Sigmoid colon (tissue), 7 donors: Measurements from ENCODE around the gene EVC. TPM values are rescaled to one million over a fixed set of nuclear protein-coding genes. Genes with fewer than 3 reads are reported as not detected.

Experiments used
- DNase-seq: peaks from one replicate; pipeline ENCODE4 v3.0.0-alpha.2; 2019
- H3K27ac ChIP-seq, 4 donors: fragments of 200-600 bp; sonication (generic); one replicate each; pipeline ENCODE4 v1.5.1; 2016 to 2019; ENCODE audit warnings: mild to moderate bottlenecking in 1 of 4
- H3K27me3 ChIP-seq, 3 donors: fragments of 200-600 bp; sonication (generic); one replicate each; pipeline ENCODE4 v1.5.1; 2019; ENCODE audit warnings: mild to moderate bottlenecking in 1 of 3
- H3K36me3 ChIP-seq, 4 donors: fragments of 200-600 bp; sonication (generic); one replicate each; pipeline ENCODE4 v1.5.1; 2016 to 2019
- H3K4me1 ChIP-seq, 4 donors: fragments of 200-600 bp; sonication (generic); one replicate each; pipeline ENCODE4 v1.5.1; 2017 to 2019
- H3K4me3 ChIP-seq, 4 donors: fragments of 200-600 bp; sonication (generic); one replicate each; pipeline ENCODE4 v1.5.1; 2017 to 2019; ENCODE audit warnings: mild to moderate bottlenecking in 2 of 4, moderate library complexity in 1 of 4
- H3K9me3 ChIP-seq, 4 donors: fragments of 200-600 bp in 3 of 4; sonication (generic) in 3 of 4; one replicate each; pipeline versions ENCODE4 v1.5.1 to v1.6.1; 2013 to 2019
- EP300 ChIP-seq, 4 donors: sonication (generic); formaldehyde crosslinking; IDR thresholded peaks; one replicate each; pipeline ENCODE4 v1.6.1; 2017; ENCODE audit warnings: antibody characterized with exemption in 4 of 4
- POLR2A ChIP-seq, 2 donors: fragments of 450-650 bp; IDR thresholded peaks; one replicate each; pipeline ENCODE4 v1.6.1; 2016; ENCODE audit warnings: antibody characterized with exemption in 2 of 2, mild to moderate bottlenecking in 2 of 2, moderate library complexity in 2 of 2
- POLR2AphosphoS5 ChIP-seq, 4 donors: sonication (generic); formaldehyde crosslinking; IDR thresholded peaks; one replicate each; pipeline ENCODE4 v1.6.1; 2017; ENCODE audit warnings: antibody characterized with exemption in 4 of 4
- WGBS, 2 donors: extraction: QIAGEN DNeasy Blood & Tissue Kit; methylation state at CpG; one replicate each; pipeline ENCODE4 v1.1.7; 2013; 5-methylcytosine and 5-hydroxymethylcytosine counted together
- intact Hi-C: fragments of 100-400 bp; cut with DNase I; formaldehyde crosslinking; loops from one replicate; pipeline ENCODE4 v1.15.1; 2023
- polyA plus RNA-seq, 3 donors: library from polyadenylated mRNA; stranded (reverse); fragments of 200-250 nt; gene quantifications; one replicate each; pipeline ENCODE4 v1.2.3, GENCODE V29; 2013
- total RNA-seq, 4 donors: library from RNA; depleted of rRNA; stranded (reverse); fragments of >200 nt; gene quantifications; one replicate each; pipeline ENCODE4 v1.1.0, GENCODE V29; 2016
- TF ChIP-seq, protein P1 (sequence below), 4 experiments: fragments of 450-650 bp in 3 of 4; fragments of 200-600 bp in 1 of 4; IDR thresholded peaks; one replicate each; pipeline ENCODE4 v1.5.1; 2016 to 2019; ENCODE audit warnings: antibody characterized with exemption in 4 of 4, mild to moderate bottlenecking in 3 of 4, moderate library complexity in 2 of 4
- donor health status: healthy with polysubstance abuse.
- donor health status: Bipolar disorder and iron deficiency.
- donor health status: healthy.

Gene EVC
- total and polyA plus RNA-seq, 7 donors: 0.46 to 35.2 (median 15.6) TPM

DNA sequence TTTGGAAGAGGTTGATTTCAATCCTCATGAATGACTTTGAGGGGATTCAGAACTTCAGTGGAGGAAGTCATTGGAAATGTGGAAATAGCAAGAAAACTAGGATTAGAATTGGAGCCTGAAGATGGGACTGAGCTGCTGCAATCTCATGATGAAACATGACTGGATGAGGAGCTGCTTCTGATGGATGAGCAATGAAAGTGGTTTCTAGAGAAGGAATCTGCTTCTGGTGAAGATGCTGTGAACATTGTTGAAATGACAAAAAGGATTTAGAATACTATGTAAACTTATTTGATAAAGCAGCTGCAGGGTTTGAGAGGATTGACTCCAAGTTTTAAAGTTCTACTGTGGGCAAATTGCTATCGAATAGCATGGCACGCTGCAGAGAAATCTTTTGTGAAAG, 27.1 kb downstream of the EVC start:
- Histone ChIP-seq H3K36me3 (peaks cover 4 to 60% (median 20%) of the 10 kb centered on the region in 4 donors), H3K9me3 (no peaks in the 10 kb centered on the region), H3K4me3 (no peak overlapping the region), H3K27ac (no peak overlapping the region), H3K27me3 (no peaks in the 10 kb centered on the region), H3K4me1 (no peaks in the 10 kb centered on the region)
- intact Hi-C loops: no loop called here
- no peak for DNase-seq
- TF ChIP-seq POLR2AphosphoS5 (IDR thresholded peaks at IDR 0.05) (no peak), POLR2A (IDR thresholded peaks at IDR 0.05) (no peak), EP300 (IDR thresholded peaks at IDR 0.05) (no peak)
- TF ChIP-seq, protein P1, sequence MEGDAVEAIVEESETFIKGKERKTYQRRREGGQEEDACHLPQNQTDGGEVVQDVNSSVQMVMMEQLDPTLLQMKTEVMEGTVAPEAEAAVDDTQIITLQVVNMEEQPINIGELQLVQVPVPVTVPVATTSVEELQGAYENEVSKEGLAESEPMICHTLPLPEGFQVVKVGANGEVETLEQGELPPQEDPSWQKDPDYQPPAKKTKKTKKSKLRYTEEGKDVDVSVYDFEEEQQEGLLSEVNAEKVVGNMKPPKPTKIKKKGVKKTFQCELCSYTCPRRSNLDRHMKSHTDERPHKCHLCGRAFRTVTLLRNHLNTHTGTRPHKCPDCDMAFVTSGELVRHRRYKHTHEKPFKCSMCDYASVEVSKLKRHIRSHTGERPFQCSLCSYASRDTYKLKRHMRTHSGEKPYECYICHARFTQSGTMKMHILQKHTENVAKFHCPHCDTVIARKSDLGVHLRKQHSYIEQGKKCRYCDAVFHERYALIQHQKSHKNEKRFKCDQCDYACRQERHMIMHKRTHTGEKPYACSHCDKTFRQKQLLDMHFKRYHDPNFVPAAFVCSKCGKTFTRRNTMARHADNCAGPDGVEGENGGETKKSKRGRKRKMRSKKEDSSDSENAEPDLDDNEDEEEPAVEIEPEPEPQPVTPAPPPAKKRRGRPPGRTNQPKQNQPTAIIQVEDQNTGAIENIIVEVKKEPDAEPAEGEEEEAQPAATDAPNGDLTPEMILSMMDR (IDR thresholded peaks at IDR 0.05): no peak
- 97% methylated on average over 2 of the region's 2 CpGs for WGBS, 2 donors

DNA sequence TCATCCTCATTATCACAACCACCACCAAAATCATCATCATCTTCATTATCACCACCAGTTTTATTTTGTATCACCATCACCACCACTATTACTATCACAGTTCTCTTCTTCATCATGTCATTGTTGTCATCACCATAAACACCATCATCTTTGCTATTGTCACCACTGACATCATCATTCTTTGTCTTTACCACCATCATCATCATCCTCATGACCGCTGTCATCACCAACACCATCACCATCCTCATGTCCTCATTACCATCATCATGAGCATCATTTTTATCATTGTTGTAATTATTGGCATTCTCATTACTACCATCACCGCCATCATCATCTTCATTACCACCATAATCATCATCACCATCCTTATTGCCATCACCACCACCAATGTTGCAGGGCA, 31.4 kb downstream of the EVC start:
- TF ChIP-seq, protein P1 (IDR thresholded peaks at IDR 0.05): no peak
- no peak for TF ChIP-seq POLR2A (IDR thresholded peaks at IDR 0.05)
- no peak overlapping the region for H3K4me3 ChIP-seq
- peaks cover 0 to 4% (median 2%) of the 10 kb centered on the region in 4 donors for H3K4me1 ChIP-seq
- DNase-seq: no peak
- WGBS, 2 donors: 90 to 96% methylated on average over 2 of the region's 2 CpGs
- H3K9me3 ChIP-seq: no peaks in the 10 kb centered on the region
- no peaks in the 10 kb centered on the region for H3K27me3 ChIP-seq
- intact Hi-C loops: no loop called here
- H3K36me3 ChIP-seq: peaks cover 4 to 46% (median 17%) of the 10 kb centered on the region in 4 donors
- no peak overlapping the region for H3K27ac ChIP-seq

DNA sequence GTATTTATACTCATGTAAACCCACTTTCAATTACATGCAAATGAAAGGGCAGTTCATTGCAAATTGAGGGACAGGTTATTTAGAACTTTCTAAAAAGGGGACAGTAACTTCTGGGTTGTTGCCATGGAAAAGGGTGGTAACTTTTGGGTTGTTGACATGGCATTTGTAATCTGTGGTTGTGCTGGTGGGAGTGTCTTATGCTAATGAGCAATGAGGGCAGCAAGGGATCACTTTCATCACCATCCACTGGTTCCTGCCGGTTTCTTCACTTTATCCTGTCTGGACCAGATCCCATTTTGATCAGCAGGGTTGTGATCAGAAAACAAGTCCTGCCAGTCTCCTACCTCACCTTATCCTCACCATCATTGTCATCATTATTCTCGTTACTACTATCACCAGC, 32.0 kb downstream of the EVC start:
- peaks cover 0 to 5% (median 4%) of the 10 kb centered on the region in 4 donors for H3K4me1 ChIP-seq
- 77 to 89% methylated on average over 2 of the region's 2 CpGs for WGBS, 2 donors
- no peak for DNase-seq
- no peaks in the 10 kb centered on the region for H3K27me3 ChIP-seq
- H3K27ac ChIP-seq: no peak overlapping the region
- H3K36me3 ChIP-seq: peaks cover 4 to 48% (median 17%) of the 10 kb centered on the region in 4 donors
- no peak overlapping the region for H3K4me3 ChIP-seq
- no peaks in the 10 kb centered on the region for H3K9me3 ChIP-seq
- intact Hi-C loops: no loop called here
- TF ChIP-seq, protein P1 (IDR thresholded peaks at IDR 0.05): no peak
- TF ChIP-seq EP300 (IDR thresholded peaks at IDR 0.05): no peak
- no peak for TF ChIP-seq POLR2A (IDR thresholded peaks at IDR 0.05)
- TF ChIP-seq POLR2AphosphoS5 (IDR thresholded peaks at IDR 0.05): no peak

DNA sequence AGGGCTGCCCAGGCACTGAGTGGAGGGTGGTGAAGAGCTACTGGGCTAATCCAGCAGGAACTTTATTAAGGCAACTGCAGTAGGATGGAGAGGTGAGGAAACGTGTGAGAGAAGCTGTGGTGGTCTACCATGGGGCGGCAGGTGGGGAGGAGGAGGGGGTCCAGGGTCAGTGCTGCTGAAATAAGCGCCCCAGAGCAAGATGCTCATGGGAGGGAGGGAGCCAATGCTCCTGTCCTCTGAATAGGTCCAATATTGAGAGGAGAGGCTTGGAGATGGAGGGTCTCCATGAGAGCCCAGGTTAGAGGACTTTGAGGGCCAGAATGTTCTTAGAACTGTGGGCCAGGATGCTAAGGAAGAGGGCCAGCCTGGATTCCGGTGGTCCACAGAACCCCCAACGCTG, 35.2 kb downstream of the EVC start:
- H3K27ac ChIP-seq: no peak overlapping the region
- H3K36me3 ChIP-seq: peaks cover 4 to 81% (median 26%) of the 10 kb centered on the region in 4 donors
- TF ChIP-seq POLR2AphosphoS5 (IDR thresholded peaks at IDR 0.05) (no peak), POLR2A (IDR thresholded peaks at IDR 0.05) (no peak), EP300 (IDR thresholded peaks at IDR 0.05) (no peak)
- TF ChIP-seq, protein P1 (IDR thresholded peaks at IDR 0.05): no peak
- H3K27me3 ChIP-seq: no peaks in the 10 kb centered on the region
- no peaks in the 10 kb centered on the region for H3K9me3 ChIP-seq
- peaks cover 0 to 5% (median 4%) of the 10 kb centered on the region in 4 donors for H3K4me1 ChIP-seq
- no peak for DNase-seq
- 65 to 89% methylated on average over 5 of the region's 5 CpGs for WGBS, 2 donors
- intact Hi-C loops: no loop called here
- H3K4me3 ChIP-seq: no peak overlapping the region
